ENCODE measurements around the gene SPEN.

GRCh38 chr1:15938628-15939161, 91.2 kb downstream of the SPEN start:
- TF ChIP-seq AGO2 (optimal IDR thresholded peaks at IDR 0.05; ENCODE audit: low read depth, low read length) (no peak), NBN (conservative IDR thresholded peaks at IDR 0.05) (no peak), KAT7 (CRISPR knock-in tag; IDR thresholded peaks at IDR 0.05; ENCODE audit: borderline replicate concordance) (no peak), HCFC1 (IDR thresholded peaks at IDR 0.05; ENCODE audit: low read depth, low read length) (no peak), RFX5 (IDR thresholded peaks at IDR 0.05; ENCODE audit: low read depth, low read length) (no peak), MAX (IDR thresholded peaks at IDR 0.05) (no peak), MLX (CRISPR knock-in tag; IDR thresholded peaks at IDR 0.05) (no peak), FOXK2 (IDR thresholded peaks at IDR 0.05) (no peak)
